Measurements from ENCODE around the gene PCSK5.

Gene PCSK5

DNA sequence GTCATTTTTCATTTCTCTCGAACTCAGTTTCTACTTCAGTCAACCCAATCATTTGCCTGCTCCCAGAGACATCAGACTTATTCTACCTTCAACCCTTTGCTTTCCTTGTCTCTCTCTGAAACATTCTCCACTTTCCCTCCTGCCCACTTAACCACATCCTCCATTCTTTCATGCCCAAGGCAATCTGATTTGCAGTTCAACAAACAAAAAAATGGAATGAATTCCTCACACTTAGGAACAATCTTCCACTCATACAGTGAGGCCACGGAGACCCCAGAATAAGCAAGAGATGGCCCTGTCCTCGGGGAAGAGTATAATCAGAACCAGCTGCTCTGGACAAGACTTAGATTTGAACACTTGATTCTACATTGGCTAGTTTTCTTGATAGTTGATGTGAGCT is 323.3 kb downstream of the PCSK5 start:
- DNase-seq: no peak

DNA sequence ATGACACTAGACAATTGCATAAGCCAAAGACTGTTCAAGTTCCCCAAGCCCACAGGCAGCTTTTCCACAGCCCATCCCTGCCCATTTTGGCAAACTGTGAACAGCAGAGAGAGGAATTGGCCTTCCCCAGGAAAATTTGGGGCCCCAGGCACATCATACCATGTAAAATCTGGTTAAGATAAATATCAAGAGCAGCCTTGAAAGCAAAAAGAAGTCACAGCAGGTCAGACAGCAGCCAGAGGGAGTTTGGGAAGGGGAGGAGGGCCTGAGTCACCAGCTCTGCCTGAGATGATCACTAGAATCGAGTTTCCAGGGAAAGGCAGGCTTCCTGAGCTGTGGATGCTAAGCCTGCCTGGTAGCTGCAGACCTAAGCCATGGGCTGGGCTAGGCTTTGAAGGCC is 324.6 kb downstream of the PCSK5 start:
- DNase-seq: no peak

DNA sequence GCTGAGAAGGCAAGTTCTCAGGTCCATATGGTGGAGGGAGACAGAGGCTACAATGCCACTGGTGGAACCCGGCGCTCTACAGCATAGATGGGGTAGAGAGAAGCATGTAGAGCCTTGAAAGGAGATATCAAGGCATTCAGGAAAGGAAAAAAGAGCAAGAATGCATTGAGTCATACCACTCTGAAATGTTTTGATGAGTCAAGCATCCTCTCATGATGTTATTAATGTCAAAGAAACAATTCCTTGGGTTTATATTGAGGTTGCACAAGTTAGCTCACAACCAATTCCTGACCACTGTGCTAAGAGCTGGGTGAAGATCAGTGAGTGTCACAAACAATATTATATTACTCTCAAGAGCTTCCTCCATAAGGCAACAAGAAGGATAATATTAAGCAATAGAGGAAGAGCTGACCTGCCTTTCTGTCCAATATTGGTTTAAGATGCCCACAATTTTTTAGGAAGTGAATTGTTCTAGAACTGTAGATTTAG is 325.7 kb downstream of the PCSK5 start:
- DNase-seq: no peak

DNA sequence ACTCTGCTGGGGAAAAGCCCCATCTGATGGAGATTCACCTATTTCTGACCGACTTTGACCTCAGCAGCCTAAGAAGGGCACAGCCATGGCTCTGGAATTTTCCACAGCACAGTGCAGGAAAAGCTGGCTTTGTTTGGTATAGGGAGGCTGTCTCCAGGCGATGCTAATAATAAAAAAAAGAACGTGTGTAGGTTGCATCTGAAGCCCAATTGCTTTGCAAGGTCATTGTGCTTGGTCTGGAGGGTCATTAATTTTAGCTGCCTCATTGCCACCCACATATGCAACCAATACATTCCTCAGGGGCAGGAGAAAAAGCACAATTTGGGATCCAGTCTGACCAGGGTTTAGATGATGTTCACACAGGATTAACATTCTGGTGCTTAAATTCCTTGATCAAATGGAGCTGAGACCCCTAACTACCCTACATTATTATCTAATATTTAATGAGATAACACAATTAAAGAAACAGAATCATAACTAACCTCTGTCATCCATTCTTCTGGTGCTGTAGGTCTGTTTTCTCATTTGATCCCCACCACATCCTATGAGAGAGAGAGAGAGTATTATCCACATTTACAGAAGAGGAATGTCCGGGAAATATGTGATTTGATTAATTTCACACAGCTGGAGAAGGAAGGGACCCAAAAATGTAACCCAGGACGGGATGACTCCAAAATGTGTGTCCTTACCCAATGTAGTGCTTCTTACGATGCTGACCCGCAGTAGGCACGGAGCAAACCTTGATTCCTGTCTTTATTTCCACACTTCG is 327.8 kb downstream of the PCSK5 start:
- no peak for DNase-seq

DNA sequence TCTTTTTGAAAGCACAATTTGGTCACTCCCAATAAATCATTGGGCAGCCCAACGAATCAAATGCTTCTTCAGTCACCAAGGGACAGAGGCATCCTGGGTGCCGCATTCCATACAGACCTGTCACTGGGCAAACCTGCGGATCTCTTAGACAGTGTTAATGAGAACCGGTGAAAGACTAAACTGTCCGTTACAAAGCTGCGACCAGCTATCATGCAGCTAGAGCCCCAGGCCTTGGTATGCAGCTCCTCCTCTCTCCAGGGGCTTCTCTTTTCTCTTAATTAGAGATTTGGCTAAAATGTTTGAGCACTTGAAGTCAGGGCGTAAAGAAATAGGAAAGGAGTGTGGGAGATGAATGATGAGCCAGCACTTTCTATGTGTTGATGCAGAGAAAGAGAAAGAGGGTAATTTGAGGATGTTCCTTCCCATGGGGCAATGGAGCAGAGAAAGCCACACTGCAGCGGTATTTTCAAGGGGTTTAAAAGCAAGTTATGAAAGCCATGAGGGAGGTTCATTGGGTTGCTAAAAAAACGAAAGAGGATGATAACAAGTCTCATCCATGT is 328.5 kb downstream of the PCSK5 start:
- no peak for DNase-seq

DNA sequence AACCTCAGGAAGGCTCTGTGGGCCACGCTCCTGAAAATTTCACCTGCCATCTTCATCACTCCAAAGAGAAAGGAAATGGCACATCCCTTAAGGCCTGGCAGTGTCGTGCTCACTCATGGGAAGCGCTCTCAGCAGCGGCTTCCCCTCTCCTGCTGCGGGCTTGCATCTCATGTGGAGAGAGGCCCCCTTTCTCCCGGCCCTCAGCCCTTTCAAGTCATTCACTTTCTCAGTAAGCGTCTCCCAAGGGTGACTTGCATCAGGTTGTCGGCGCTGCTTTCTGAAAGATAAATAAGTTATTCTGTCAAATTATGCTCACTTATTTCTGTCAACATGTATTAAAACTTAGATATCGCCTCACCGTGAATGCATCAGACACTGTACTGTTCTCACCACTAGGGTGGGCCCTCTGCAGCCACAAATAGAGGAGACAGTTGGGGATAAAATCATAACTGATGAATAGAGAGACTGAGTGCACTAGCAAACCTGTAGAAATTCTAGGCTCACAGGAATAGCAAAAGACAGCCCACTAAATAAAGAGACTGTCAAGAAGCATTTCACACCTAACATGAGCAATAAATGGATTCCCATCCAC is 329.2 kb downstream of the PCSK5 start:
- no peak for DNase-seq

DNA sequence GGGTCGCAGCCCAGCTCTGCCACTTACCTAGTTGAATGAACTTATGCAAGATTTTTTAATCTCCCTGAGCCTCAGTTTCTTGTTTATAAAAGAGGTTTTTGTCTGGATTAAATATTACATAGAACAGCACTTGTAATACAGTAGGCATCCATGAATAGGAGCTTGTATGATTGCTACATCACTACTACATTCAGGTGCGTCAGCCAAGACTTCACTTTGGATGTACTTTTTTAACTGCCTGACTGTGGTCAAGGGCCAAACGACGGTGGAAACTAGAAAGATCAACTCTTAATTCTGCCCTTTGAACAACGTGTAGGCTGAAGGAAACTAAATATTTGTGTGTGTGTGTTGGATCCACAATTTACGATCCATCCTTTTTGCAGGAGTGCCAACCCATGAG is 330.9 kb downstream of the PCSK5 start:
- no peak for DNase-seq

DNA sequence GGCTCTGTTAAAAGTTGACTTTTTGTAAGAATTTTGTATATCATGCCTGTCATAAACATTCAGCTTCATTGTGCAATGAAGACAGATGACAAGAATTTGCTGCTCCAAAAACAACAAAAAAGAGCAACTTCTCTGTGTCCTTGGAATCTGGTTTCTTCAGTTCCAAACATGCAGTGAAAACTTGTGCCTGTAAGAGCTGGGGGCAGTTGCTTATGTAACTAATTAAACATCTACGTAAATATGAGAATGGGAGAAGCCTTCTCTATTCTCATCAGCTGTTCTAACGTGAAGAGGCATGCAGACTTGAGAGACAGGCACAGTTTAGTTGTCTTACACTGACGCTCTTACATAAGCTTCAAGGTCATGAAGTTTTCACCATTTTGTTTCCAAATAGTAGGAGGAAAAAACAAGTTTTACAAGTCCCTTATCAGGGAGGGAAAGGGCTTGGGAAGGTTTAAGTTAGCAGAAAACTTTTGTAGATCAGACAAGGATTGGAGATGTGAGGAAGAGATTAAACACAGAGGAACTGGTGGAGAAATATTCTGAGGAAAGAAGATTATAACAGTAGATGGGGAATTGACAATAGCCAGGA is 333.4 kb downstream of the PCSK5 start:
- DNase-seq: no peak

DNA sequence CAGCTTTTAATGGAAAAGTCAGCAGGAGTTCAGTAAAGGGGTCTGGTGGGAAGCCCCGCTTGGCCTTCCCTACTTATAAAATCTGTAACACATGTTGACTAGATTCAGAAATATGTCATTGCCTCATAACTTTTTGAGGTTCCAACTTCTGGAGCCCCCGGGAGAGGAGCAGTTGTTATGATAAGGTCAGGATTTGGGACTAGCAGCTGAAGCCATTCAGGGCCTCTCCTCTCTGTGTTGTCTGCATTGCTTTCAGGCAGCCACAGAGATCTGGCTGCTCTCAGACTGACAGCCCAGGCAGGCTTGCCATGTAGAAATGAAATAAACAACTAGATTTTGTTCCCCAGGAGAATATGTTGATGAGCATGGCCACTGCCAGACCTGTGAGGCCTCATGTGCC is 336.7 kb downstream of the PCSK5 start:
- DNase-seq: no peak

DNA sequence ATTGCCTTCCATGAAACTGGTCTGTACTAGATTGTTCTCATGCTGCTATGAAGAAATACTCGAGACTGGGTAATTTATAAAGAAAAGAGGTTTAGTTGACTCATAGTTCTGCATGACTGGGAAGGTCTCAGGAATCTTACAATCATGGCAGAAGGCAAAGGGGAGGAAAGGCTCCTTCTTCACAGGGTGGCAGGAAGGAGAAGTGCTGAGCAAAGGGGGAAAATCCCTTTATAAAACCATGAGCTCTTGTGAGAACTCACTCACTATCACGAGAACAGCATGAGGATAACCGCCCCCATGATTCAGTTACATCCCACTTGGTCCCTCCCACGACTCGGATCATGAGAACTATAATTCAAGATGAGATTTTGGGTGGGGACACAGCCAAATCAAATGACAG is 340.5 kb downstream of the PCSK5 start:
- DNase-seq: no peak

DNA sequence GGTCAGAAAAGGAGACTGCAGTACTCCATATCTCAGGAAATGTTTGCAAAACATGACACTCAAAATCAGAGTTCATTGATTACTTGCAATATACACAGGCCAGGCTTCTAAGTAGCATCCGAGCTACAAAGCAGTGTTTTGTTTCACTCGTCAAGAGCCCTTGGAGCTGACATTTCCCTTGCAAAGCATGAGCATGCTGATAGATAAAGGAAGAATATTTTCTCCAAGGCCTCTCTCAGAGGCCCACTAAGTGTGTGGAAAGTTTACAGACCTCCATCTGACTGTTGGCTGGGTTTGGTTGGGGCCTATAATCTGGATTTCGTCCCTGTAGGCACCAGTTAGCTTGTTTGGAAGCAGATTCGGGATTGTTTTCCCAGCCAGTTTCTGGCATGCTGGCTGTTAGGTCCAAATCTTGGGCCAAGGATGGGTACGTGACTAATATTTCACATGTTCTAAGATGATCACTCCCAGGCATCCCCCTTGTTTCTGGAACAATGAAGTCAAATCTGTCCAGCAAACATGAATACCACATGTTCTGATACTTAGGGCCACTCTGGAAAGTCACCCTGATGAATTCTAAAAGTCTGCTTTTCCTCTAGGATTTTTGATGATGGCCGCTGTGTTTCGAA is 342.5 kb downstream of the PCSK5 start:
- no peak for DNase-seq

DNA sequence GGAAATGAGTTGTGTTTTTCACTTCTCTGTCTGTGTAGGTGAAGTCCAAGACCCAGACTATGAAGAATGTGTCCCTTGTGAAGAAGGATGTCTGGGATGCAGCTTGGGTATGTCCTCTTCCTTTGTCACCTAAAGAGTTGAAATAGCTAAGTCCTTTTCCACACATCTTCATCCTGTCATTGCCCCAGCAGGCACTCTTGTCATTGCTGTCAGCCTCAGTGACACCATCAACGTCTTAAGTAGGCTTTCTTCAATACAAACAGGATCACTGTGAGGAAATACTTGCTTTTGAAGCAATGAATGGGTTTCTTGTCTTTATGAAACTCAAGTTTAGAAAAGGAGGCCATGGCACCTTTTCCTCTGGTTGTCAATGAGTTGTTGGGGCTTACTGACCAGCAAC is 350.1 kb downstream of the PCSK5 start:
- no peak for DNase-seq

DNA sequence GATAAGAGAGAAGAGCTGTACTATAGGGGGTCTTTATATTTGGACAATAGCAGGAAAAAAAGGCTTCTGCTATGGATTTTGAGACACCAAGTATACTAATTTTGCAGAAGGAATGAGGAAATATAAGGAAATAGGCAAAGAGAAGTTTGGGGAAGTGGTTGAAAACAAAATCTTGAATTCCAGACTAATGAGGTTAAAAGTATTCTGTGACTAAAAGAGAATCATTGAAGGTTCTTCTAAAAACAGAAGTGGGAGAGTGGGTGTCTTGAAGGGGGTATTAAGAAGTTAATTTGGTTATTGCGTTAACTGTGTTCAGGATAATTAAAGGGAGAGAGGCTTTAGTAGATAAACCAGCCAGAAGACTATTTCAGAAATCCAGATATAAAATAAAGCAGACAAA is 355.0 kb downstream of the PCSK5 start:
- no peak for DNase-seq

DNA sequence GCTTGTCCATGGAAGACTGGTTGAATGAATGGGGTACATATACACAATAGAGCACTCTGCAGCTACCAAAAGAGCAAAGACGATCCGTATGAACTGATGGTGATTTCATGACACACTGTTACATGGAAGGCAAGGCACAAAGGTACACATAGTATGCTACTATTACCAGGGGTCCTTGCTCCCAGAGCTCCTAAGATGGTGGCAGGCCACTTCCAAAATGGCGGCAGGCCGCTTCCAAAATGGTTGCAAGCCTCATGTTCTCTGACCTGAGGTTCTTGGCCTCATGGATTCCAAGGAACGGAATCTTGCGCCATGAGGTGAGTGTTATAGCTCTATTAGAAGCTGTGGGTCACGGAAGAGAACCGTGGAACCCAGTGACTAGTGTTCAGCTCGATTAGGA is 356.2 kb downstream of the PCSK5 start:
- DNase-seq: no peak

DNA sequence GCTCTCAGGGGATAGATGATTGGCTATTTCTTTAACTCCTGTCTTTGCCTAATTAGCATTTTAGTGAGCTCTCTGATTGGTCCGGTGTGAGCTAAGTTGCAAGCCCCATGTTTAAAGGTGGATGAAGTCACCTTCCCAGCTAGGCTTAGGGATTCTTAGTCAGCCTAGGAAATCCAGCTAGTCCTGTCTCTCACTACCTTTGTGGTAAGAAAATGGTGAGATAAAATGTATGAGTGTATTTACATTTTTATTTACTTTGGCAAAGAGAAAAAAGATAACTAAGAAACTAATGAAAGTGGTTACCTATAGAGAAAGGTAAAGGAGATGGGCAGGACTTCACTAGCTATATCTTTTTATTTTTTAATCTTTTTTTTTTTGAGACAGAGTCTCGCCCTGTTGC is 357.0 kb downstream of the PCSK5 start:
- no peak for DNase-seq

DNA sequence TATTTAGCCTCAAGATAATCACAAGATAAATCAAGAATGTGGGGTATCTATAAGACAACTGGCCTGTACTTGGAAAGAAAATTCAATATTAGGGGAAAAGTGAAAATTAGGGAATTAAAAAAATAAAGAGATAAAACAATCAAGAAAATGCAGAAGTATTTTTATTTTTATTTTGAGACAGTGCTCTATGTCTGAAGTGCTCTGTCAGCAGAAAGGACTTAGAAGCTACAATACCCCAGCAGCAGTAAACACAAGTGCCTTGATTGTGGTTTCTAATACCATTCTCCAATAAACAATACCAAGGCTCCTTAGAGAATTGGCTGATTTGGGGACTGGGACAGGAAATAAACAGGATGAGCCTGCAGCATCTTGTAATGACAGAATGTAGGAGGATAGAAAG is 358.8 kb downstream of the PCSK5 start:
- no peak for DNase-seq

DNA sequence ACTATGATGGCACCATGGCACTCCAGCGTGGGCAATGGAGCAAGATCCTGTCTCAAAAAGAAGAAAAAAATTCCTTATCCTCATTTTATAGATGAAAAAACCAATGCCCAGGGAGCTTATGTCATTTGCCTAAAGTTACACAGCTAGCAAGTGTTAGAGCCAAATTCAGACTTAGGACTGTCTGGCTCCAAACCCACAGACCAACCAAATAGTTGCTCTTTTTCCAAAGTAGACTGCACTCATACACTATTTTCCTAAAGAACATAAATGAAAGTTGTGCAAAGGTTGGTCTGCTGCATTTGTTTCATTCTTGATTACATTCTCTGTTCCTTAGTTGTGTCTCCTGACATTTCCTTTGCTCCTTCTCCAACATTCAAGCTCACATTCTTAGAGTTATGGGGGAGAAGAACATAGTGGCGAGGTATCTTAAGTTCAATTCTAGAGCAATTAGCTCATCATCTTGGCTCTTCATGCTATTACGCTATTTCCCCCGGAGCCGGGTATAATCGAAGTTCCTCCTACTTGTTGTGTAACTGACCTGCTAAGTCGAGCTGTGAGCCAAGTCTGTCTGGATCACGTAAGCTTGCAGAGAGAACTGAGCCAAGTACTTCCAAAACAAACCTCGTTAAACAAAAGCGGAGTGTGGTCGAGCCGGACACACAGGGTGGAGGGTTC is 365.4 kb downstream of the PCSK5 start:
- DNase-seq: no peak

DNA sequence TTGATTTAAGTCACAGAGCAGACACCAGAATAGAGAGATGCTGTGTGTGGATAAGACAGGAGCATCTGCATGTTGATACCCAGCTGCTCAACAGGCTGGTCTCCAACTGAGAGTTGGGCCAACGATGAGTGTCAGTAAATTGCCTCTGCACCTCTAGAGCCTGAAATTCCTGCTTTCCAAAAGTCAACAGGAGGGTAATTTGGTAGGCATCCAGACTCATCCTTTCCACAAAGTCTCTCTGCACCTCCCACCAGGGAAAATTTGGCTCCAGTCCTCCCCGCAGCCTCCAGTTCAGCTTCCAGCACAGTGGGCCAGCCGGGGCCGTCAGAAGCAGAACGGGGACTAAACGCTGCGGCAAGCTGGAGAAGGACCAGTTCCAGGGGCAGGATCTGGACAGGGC is 366.8 kb downstream of the PCSK5 start:
- no peak for DNase-seq

DNA sequence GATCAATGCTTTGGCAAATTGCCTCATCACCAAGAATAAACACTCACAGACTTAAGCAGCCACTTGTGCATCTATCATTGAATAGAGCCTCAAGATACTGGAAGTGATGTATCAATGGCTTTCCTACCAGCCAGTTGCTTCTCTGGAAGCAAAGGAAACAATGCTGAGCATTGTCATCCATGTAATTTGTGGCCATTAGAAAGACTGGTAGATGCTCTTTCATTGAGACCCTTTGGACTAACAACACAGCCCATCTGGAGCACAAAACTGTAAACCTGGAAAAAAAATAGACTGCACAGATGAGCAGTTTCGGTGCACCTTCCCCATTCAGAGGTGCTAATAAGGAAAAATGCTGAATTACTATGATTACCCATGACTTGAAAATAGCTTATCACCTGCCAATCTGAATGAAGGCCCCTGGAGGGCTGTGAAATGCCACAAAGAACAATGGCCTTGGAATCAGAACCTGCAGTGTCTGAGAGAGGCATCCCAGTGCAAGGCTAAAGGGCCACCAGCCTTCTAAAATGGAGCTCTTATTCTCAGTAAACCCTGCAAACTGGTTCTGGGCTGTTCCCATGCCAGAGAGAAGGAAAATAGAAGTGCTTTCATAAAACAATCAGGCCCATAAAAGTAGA is 376.3 kb downstream of the PCSK5 start:
- no peak for DNase-seq

DNA sequence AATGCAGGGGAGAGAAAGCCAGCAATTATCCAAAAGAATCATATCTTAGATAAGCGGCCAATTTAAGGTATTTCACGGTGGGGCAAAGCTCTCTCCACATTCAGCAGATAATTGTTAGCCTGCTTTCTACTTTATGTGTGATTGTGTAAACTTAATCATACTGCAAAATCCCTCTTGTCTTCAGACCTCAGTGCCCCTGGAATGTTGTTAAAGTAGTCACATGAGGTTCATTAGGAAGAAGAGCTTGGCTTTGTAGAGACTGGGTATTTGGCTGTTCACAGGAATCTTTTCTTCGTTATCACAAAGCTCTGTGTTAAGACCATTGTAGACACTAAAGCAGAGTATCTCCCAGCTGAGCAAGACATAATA is 376.8 kb downstream of the PCSK5 start:
- no peak for DNase-seq

DNA sequence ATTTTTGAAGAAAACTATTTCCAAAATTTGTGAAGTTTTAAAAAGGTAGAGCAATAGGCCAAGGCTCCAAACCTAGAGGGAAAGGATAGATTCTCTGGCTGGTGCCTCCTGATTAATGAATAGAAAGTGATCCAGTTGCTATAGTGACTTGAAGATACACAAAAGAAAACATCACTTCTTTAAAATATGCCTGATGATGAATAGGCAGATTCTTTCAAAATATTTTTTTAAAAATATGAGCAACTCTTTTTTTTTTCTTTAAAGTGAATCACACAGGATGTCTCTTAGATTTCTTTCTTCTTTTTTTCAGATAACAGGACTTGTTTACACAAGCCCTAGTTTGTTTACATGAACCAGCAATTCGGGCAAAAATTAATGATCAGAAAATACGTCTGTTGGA is 379.3 kb downstream of the PCSK5 start:
- DNase-seq: no peak

DNA sequence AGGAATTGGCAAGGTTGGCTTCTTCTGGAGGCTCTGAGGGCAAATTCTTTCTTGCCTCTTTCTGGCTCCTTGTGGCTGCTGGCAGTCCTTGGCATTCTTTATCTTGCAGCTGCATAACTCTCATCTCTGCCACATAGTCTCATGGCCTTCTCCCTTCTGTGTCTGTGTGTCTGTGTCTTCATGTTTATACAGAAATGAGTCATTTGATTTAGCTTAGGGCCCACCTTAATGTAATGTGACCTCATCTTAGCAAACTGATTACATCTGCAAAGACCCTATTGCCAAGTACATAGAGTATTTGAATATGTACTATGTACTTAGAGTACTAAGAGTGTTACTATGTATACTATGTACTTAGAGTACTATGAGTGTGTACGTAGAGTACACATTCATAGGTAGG is 381.3 kb downstream of the PCSK5 start:
- no peak for DNase-seq

DNA sequence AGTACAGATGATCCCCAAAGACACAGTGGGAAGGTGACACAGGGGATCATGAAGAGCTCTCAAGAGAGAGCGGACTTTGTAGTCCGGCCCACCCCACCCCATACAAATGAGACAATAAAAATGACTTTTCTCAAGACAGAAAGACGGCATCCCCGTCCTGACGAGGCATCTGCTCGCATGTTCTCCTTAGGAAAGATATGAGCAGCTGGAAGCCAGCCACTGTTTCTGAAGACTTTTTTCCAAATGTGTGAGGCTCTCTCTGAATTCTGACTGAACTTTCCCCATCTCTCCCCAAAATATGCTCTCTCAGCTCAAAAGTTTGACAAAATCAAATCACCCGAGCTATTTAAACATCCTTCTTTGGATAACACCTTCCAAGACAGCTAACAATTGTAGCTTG is 398.6 kb downstream of the PCSK5 start:
- DNase-seq: no peak
